NCI-H1105 treated with DMSO at 0.1 percent for 48 hours (cell line): ENCODE results near the gene ANKRD40CL.
"Not testable (repeated sequence)": the region's sequence is repeated elsewhere in the genome, so short reads cannot be mapped to it uniquely, and the experiment has no call there.

Experiments
- DNase-seq: peaks from one replicate; lab custom pipeline; 2025; lab: John Stamatoyannopoulos, UW

Gene ANKRD40CL, protein sequence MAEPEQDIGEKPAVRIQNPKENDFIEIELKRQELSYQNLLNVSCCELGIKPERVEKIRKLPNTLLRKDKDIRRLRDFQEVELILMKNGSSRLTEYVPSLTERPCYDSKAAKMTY

GRCh38 chr17:50767446-50767845 is at the start of gene ANKRD40CL:
Gene ANKRD40CL, minus strand, starts transcription at chr17:50767518. Its CDS starts 605 bp downstream, at chr17:50766913.
- DNase-seq: no peak

DNA sequence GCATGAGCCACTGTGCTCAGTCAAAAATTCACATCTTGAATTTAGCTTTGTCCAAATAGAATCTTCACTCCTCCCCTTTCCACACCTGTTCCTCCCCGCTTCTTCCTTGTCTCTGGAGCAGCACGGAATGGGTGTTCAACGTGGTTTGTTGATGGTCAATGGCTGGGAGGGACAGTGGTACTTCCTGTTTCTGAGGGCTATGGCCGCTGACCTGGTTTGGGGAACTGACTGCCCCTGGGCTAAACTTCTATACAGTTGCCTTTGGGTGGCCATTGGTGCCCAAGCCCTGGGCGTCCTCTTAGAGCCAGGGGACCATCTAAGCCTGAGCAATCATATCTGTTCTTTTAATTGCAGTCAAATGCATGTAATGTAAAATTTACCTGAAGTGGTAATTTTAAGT is 49.0 kb upstream of the ANKRD40CL start:
- no peak for DNase-seq

GRCh38 chr17:50815400-50815799 is 48.1 kb upstream of the ANKRD40CL start:
- no peak for DNase-seq

DNA sequence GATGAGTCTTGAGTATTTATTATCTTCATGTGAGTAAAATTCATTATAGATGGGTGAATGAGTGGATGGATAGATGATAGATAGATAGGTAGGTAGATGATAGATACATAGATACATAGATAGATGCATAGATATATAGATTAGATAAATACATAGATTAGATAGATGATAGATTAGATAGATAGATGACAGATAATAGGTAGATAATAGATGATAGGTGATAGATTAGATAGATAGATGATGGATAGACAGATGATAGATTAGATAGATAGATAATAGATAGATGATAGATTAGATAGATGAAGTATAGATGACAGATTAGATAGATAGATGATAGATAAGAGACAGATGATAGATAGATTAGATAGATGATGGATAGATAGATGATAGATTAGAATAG is 46.3 kb upstream of the ANKRD40CL start:
- no peak for DNase-seq

- DNase-seq: no peak
Measured at GRCh38 chr17:50808888-50809287, 41.6 kb upstream of the ANKRD40CL start.

DNA sequence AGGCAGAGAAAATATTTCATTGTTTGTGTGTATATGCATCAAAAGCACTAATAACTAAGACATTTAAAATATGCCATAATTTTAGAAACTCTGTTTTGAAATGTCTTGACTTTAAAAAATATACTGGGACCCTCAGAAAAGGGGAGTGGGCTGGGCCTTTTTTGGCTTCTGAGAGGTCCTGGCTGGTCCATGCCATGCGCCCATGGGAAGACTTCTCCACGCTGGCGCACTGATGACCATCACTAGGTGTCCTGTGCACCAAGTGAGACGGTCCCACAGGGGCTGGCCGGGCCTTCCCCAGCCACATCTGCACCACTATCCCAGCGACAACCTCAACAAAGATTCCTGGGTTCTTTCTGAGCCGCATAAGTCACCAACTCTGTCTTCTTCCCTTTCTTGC is 41.1 kb upstream of the ANKRD40CL start:
- no peak for DNase-seq

DNA sequence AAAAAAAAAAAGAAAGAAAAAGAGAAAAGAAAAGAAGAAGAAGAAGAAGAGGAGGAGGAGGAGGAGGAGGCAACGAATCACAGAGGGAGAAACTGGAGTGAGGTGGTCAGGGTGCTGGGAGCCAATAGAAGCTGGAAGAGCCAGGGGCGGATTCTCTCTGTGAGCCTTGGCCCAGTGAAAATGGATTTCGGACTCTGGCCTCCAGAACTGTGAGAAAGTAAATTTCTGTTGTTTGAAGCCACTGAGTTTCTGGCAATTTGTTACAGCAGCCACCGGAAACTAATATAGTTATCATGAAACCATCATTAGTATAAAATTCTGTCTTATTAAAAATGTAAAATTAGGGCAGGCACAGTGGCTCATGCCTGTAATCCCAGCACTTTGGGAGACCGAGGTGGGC is 40.4 kb upstream of the ANKRD40CL start:
- DNase-seq: no peak

DNA sequence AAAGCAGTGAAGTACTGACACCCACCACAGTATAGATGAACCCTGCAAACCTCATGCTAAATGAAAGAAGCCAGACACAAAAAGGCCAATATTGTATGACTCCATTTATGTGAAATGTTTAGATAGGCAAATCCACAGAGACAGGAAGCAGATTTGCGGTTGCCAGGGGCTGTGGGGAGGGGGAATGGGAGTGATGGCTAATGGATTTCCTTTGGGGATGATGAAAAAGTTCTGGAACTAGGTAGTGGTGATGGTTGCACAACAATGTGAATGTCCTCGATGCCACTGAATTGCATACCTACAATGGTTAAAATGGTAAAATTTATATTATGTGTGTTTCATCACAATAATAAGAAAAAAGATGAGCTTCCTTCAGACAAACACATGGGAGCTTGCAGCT is 39.7 kb upstream of the ANKRD40CL start:
- DNase-seq: no peak

DNA sequence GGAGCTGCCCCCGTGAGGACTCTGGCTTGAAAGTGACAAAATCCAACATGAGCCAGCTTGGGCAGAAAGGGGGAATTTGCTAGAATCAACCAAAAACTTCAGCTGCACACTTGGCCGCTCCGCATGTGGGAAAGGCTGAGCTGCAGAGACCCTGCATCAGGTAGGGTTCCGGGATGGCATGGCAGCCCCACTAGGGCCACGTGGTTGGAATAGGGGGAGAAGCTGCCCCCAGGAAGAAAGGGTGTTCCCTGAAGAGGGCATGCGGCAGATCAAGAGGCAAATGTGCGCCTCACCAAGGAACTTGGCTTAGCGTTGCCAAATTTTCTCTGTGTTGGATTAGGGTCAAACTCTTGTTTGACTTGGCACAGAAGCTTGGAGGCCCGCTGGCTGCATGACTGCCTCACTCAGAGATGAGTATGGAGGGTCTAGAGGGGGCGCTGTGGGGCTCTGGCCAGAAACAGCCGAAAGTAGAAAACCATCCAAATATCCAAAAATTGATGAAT is 38.9 kb upstream of the ANKRD40CL start:
- no peak for DNase-seq

GRCh38 chr17:50805486-50805885 is 38.2 kb upstream of the ANKRD40CL start:
- no peak for DNase-seq

DNA sequence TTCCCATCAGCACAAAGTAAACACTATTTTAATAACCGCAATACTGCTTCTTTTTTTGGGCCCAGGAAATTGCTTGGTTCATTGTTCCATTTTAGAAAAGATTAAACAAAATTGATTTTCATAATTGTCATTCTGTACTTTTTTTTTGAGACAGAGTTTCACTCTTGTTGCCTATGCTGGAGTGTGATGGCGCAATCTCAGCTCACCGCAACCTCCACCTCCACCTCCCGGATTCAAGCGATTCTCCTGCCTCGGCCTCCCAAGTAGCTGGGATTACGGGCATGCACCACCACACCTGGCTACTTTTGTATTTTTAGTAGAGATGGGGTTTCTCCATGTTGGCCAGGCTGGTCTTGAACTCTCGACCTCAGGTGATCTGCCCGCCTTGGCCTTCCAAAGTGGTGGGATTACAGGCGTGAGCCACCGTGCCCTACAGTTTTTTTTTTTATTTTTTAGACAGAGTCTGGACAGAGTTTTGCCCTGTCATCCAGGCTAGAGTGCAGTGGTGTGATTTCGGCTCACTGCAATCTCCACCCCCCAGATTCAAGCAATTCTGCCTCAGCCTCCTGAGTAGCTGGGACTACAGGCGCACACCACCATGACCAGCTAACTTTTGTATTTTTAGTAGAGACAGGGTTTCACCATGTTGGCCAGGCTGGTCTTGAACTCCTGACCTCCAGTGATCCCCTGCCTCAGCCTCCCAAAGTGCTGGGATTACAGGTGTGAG is 37.6 kb upstream of the ANKRD40CL start:
- not testable (repeated sequence) for DNase-seq

DNA sequence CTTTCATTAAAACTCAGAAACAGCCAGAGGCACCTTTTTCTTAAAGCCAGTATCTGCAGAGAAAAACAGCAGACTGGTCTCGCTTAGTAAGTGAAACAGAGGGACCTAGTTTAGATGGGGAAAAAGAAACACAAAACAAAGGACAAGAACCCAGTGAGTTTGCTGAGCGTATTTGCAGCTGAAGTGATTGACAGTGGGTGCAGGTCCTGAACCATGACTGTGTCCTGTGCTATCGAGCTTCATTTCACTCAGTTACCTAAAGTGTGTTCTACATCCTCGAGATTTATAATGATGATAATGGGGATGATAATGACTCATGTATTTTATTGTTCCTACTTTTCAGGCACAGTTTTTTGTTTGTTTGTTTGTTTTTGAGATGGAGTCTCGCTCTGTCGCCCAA is 36.4 kb upstream of the ANKRD40CL start:
- no peak for DNase-seq

- DNase-seq: no peak
Measured at GRCh38 chr17:50802609-50803571, 35.6 kb upstream of the ANKRD40CL start.

- no peak for DNase-seq
Measured at GRCh38 chr17:50800196-50800700, 32.9 kb upstream of the ANKRD40CL start.

DNA sequence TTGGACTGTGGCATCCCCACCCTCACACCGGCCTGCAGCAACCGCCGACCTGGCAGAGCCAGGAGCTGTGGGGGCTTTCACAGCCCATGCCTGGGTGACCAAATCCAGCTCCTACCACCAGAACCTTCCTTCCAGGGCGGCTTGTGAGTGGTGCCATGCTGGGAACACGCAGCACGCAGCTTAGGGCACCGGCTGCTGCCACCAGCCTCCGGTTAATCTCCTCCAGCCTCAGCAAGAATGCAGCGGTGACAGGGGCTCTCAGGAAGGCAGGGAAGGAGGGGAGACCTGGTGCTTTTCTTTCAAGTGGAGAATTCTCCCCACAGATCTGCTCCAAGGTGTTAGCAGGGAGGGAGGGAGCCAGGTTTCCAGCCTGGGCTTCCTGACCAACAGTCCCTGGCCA is 32.3 kb upstream of the ANKRD40CL start:
- no peak for DNase-seq

GRCh38 chr17:50798424-50799288 is 31.3 kb upstream of the ANKRD40CL start:
- no peak for DNase-seq

DNA sequence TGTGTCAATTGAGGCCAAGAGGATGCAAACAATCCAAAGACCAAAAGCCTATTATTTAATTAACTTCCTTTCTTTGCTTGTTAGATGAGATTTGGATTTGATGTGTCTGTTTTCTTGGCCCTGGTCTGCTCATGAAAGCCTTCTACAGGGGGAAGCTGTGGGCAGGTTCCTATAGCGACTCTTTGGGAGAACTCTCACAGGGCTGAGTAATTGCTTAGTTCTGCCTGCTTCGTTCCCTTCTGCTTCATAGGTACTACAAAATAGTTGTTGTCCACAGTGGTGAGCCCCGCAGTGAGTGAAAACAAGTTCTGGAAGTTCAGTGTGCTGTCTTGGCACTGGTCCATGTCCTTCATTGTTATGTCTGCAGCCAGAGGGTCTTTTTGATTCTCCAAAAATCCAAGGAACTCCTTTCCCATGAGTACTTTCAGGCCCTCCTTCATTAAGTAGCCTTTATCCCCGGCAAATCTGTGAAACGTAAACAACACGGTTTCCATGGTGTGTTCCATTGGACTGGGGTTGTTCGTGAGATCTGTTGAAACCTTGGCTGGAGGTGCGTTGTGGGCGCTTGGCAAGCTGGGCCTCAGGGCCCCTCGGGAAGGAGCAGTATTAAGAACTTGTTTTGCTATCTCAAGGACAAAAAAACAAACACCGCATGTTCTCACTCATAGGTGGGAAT is 30.0 kb upstream of the ANKRD40CL start:
- no peak for DNase-seq

DNA sequence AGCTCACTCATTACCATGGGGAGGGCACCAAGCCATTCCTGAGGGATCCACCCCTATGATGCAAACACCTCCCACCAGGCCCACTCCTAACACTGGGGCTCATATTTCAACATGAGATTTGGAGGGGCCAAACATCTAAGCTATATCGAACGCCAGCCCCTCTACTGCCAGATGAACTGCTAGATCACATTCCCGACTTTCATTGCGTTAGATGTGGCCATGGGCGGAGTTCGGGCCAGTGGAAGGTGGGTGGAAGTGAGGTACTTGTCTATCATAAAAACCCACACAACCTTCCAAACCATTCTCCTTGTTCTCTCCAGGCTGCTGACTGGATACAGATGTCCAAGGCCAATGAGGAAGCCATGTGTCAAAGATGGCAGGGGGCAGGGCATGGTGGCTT is 27.0 kb upstream of the ANKRD40CL start:
- DNase-seq: no peak

- DNase-seq: no peak
Measured at GRCh38 chr17:50793007-50793406, 25.7 kb upstream of the ANKRD40CL start.

DNA sequence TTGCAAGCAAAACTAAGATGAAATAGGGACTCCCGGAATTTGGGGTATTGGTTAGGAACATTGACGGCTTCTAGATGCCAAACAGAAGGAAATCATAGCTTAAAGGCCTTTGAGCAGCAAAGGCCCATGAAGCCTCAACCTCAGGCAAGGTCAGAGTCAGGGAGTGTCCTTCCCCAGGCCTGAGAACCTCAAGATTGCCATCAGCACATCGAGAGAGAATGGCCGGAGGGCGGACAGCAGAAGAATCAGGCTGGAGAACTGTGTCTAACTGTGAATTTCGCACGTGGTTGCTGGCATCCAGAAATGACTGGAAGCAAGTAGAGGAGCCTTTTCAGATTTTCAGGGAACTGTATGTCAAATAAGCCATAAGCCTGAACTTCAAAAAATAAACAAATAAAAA is 24.8 kb upstream of the ANKRD40CL start:
- DNase-seq: no peak

DNA sequence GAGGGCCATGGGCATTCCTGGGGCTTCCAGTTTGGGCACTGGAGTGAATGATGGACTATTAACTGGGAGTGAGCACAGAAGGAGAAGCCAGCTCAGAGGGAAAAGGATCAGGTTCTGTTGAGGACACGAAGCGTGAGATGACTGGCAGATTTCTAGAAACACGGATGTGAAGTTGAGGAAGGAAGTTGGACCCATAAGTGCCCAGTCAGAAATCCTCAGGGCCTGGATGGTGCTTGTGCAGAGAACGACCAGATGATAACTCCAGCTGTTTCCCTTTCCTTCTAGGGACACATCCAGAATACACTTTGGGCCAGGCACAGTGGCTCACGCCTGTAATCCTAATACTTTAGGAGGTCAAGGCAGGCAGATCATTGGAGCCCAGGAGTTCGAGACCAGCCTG is 23.3 kb upstream of the ANKRD40CL start:
- no peak for DNase-seq
